Breast epithelium (tissue), 3 donors: Measurements from ENCODE around the gene UNC80.

Experiments used
- POLR2A ChIP-seq: fragments of 450-650 bp; IDR thresholded peaks from one replicate; pipeline ENCODE4 v1.6.1; 2016; ENCODE audit warnings: antibody characterized with exemption, mild to moderate bottlenecking, moderate library complexity
- TF ChIP-seq, protein P1 (sequence below), 3 donors: fragments of 450-650 bp; IDR thresholded peaks; one replicate each; pipeline ENCODE4 v1.5.1; 2016 to 2017; ENCODE audit warnings: antibody characterized with exemption in 3 of 3, mild to moderate bottlenecking in 3 of 3, moderate library complexity in 3 of 3

DNA sequence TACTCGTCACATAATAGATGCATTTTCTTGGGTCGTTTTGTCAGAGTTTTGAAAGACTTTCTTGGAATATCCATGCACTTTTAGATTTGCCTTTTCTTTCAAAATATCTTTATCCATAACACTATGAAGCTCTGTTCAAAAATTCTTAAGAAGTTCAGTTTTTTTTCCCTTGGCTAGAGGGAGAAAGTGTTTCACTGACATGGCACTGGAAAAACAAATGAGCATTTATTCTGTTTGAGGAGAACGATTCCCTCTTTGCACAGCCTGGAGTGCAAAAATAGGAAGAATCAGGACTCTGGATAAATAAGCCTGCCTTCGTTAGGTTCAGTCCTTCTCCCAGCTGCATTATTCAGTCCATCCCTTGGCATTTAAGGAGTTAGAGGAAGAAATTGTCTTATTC, 139.9 kb downstream of the UNC80 start:
- TF ChIP-seq POLR2A, result no peak
- TF ChIP-seq, protein P1, sequence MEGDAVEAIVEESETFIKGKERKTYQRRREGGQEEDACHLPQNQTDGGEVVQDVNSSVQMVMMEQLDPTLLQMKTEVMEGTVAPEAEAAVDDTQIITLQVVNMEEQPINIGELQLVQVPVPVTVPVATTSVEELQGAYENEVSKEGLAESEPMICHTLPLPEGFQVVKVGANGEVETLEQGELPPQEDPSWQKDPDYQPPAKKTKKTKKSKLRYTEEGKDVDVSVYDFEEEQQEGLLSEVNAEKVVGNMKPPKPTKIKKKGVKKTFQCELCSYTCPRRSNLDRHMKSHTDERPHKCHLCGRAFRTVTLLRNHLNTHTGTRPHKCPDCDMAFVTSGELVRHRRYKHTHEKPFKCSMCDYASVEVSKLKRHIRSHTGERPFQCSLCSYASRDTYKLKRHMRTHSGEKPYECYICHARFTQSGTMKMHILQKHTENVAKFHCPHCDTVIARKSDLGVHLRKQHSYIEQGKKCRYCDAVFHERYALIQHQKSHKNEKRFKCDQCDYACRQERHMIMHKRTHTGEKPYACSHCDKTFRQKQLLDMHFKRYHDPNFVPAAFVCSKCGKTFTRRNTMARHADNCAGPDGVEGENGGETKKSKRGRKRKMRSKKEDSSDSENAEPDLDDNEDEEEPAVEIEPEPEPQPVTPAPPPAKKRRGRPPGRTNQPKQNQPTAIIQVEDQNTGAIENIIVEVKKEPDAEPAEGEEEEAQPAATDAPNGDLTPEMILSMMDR (IDR thresholded peaks at IDR 0.05), result no peak
